GM19467 (cell line): ENCODE data around the gene FXYD3.
"Not testable (repeated sequence)": the region's sequence is repeated elsewhere in the genome, so short reads cannot be mapped to it uniquely, and the experiment has no call there.

Source experiments
- ATAC-seq: cut with Tn5 transposase; IDR thresholded peaks from one replicate; pipeline ENCODE4 v1.9.1; 2021; ENCODE audit warnings: mild to moderate bottlenecking, moderate library complexity; ENCODE audit not compliant: unreplicated experiment

The FXYD3 gene

DNA sequence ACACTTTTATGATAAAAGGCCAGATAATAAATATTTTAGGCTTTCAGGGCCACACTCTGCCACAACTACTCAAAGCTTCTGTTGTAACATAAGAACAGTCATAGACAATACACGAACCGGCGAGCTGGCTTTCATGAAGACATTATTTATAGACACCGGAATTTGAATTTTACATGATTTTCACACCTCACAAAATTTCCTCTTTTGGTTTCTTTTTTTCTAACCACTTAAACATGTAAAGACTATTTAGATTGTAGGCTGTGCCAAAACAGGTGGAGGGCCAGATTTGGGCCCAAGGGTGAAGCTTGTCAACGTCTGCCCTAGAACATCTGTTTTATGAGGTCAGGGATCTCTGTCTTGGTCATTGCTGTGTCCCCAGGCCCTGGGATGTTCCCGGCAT is 29.7 kb upstream of the FXYD3 start:
- no peak for ATAC-seq

DNA sequence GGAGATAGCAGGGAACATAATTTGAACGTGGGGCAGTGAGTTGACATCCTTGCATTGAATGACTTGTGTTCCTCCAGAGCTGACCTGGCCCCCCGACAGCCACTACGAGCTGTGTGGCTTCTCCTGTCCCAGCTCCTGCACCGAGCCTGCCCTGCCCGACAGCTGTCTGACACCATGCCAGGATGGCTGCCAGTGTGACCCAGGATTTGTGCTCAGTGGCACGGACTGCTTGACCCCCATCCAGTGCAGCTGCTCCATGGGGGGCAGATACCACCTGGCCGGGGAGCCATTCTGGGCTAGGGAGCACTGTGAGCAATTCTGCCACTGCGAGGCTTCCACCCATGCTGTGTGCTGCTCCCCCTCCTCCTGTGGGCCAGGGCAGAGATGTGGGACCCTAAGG is 29.2 kb upstream of the FXYD3 start:
- no peak for ATAC-seq

DNA sequence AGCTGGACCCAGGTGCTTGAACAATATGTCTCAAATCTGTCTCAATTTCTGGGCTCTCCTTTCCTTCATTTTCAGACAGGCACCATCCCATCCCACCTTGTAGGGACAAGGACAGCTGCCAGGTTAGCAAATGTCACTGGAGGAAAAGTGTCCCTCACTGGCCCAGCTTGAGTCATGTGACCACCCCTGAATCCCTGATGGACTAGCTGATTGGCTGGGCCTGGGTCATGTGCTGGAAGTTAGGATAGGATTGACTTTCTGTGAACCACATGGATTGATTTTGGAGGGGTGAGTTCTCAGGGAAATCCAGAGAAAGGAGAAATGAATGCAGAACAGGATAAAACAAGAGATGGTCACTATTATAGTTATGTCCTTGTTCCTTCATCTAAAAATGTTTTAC is 28.2 kb upstream of the FXYD3 start:
- ATAC-seq: no peak

DNA sequence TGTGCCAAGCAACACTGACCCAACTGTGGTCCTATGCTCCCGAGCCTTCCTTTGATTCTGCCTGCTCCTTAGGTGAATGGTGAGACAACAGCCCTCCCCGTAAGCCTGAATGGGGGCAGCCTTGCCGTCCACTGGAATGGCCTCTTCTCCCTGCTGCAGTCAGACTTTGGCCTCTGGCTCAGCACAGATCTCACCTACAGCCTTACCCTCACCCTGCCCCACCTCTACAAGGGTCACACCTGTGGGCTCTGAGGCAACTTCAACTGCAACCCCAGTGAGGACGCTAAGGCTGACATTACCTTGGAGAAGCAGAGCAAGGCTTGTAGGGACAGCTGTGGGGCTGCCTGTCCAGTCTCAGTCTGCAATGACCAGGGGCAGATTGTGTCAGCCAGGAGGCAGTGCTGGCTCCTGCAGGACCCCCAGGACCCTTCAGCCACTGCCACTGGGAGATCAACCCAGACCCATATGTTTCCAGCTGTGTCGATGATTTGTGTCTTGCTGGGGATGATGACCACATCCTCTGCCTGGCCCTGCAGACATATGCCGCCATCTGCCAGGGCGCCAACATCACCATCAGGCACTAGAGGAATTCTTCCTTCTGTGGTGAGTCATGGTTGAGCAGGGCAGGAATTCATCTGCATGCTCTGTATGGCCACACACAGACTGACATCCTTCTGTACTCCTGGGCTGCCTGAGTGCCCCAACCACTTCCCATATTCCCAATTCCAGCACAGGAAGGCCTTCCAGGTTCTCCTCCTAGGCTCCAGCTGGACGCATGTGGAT is 27.3 kb upstream of the FXYD3 start:
- no peak for ATAC-seq

DNA sequence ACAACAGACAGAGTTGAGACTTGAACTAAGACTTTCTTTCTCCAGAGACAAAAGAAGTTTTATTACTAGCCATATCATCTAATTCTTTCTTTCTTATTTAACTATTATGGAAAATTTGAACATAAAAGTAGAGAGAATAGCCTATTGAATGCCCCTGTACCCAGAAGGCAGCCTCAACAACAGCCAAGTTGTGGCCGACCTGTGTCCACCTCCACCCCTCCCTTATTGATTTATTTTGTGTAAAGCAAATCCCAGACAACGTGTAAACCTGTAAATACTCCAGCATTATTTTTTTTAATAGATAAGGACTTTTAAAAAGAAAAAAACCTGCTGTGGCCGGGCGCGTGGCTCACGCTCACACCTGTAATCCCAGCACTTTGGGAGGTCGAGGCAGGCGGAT is 26.1 kb upstream of the FXYD3 start:
- ATAC-seq: no peak

DNA sequence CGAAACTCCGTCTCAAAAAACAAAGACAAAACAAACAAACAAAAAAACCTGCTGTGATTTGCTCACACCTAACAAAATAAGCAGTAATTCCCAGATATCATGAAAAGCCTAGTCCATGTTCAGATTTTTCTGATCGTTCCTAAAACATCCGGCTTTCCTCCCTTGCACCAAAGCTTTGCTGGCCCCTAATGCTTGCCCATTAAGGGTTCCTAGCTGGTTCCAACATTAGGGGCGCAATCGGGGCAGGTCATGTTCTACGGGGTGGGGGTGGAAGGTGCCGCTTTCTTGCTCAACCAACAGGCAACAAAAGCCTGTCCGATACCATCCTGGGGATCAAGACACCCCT is 25.5 kb upstream of the FXYD3 start:
- no peak for ATAC-seq

DNA sequence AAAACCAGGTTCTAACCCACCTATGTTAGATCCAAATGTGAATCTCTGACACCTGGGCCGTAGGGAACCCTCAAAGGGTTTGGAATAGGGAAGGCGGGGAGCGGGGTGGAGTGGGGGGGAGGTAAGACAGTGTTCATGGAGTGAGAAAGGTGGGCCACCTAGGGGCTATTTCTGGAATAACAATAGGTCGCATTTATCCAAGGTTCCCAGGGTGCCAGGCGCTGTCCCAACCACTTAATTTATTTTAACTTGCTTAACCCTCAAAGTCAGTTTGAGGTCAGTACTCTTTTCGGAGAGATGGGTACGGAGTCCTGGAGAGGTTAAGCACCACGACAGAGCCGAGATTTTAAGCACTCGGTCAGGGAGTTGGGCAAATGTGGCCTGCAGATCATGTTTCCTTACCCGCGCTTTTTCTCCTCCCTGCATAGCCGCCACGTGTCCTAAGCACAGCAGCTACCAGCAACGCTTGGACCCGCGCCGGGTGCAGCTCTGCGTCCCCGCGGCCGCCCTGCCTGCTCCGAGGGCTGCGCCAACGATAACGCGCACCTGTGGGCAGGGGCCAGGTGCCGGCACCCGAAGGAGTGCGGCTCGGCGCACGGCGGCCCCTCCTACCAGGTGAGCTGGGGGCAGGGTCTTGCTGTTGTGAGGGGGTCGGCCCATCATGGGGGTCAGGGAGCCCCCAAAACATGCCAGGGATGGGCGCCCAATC is 25.0 kb upstream of the FXYD3 start:
- no peak for ATAC-seq

DNA sequence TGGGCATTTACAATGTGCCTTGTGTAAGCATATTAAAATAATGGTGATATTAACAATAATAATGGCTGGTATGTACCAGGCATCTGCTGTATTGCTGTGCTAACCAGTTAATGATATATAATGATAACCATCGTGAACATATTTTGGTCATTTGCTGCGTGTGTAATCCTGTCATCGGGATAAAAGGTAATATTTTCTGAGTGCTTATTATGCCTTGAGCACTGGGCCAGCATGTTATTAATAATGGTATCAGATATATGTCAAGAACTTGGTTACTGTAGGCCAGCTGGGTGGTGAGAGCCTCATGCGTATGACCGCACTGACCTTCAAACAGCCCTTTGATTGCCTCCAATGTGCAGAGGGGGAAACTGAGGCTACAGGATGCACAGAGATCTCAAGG is 22.2 kb upstream of the FXYD3 start:
- ATAC-seq: no peak

DNA sequence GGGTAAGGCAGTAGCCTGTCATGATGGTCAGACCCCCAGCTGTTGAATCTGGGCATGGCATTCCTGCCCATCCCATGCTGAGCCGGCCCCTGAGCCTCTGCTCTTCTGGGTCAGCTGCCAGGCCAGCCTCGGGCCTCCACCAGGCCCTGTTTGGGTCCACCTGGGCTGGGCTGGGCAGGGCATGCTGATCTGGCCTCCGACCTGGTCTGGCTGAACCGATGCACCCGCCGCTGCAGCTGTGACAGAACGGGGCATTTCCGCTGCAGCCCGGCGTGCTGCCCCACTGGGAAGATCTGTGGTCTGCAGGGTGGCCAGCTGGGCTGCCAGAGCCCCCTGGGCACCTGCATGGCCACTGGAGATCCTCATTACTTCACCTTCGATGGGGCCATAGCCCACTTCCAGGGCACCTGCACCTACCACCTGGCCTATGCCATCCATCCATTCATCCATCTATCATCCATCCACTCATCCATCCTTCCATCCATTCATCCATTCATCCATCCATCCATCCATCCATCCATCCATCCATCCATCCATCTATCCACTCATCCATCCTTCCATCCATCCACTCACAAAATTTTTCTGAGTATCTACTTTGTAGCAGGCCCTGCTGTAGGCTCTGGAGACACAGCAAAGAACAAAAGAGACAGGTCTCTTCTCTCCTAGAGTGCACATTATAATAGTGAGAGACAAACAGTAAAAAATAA is 21.5 kb upstream of the FXYD3 start:
- ATAC-seq: no peak

DNA sequence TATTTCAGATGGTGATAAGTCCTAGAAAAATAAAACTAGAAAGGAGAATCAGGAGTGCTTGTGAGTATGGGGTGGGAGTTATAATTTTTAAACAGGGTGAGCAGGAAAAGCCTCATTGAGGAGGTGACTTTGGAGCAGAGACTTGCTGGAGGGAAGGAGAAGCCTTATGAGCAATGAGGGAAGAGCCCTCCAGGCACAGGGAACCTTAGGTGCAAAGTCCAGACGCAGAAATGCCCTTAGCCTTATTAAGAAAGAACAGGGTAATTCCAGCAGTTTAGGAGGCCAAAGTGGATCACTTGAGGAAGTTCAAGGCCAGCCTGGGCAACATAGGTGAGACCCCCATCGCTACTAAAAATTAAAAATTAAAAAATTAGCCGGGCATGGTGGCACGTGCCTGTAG is 21.0 kb upstream of the FXYD3 start:
- no peak for ATAC-seq

DNA sequence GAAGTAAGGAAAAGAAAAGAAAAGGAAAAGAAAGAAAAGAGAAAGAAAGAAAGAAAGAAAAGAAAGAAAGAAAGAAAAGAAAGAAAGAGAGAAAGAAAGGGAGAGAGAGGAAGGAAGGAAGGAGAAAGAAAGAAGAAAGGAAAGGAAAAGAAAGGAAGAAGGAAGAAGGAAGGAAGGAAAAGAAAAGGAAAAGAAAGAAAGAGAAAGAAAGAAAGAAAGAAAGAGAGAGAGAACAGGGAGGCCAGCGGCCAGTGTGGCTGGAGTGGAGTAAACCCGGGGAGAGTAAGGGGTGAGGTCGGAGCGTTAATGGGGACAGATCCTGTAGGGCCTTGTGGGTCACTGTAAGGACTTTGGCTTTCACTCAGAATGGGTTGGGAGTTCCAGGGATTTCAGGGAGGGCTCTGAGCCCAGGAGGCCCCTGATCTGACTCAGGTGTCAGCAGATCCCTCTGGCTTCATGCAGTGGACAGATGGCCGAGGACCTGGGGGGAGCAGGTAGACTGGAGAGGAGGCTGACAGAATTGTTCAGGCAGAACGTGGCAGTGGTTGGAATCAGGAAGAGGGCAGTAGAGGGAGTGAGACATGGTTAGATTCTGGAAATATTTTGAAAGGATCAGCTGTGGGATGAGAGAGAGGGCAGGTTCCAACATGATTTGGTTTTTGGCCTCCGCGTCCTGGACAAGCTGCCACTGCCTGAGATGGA is 19.8 kb upstream of the FXYD3 start:
- ATAC-seq: no peak

DNA sequence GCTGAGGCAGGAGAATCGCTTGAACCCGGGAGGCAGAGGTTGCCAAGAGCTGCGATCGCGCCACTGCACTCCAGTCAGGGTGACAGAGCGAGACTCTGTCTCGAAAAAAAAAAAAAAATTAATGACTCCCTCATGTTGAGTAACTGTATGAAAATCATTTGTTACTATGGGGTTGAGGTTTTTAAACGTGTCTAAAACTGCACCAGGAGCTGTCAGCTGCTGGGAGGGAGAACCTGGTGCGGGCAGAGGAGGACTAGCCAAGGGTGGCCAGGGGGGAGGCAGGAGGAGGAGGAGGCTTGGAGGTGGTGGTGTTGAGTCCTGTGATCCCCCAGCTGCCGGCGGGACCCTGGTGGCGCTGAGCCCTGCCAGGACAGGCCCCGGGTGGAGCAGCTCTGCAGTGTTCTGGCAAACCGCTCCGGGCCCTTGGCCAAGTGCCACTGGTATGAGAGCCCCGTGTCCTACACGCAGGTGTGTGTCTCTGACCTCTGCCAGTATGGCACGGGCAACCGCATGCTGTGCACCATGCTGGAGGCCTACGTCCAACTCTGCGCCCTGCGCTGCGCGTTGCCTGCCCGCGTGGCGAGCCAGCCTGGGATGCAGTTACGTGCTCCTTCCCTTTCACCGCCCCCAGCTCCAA is 17.1 kb upstream of the FXYD3 start:
- ATAC-seq: no peak

DNA sequence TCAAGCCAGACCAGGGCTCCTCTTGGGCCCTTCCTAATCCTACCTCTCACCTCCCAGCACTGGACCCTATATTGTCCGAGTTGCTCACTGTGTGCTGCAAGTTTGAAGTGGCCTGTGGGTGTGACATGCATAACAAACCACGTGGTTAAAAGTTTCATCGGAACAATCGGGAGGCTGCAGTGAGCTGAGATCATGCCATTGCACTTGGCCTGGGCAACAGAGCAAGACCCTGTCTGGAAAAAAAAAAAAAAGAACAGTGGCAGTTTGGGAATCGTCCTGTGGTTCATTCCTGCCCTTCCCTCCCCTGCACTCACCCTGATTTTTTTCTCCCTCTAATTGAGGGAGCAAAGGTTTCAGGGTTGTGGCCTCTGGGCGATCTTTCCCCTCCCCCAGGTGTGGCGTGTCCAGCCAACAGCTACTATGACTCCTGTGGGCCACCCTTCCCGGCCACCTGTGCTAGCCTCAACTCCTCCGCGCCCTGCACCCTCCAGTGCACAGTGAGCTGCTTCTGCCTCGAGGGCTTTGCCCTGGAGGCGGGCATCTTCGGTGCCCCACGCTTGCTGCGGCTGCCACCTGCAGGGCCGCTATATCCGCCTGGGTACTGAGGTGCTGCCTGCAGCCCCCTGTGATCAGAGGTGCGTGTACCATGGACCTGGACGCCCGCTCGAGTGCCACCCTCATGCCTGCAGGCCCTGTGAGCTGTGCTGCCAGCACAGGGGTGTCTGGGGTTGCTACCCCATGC is 16.3 kb upstream of the FXYD3 start:
- no peak for ATAC-seq

DNA sequence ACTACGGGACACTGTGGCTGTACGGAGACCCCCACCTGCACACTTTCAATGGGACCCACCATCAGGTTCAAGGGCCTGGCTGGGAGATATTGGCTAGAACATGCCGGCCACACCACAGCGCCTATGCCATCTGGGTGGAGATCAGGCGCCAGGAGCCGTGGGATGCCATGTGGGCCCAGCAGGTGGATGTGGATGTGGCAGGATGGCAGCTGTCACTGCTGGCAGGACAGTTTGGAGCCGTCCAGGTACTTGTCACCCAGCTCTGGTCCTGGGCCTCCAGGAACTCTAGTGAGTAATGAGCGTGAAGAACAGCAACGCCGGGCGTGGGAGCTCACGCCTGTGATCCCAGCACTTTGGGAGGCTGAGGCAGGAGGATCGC is 15.7 kb upstream of the FXYD3 start:
- no peak for ATAC-seq

DNA sequence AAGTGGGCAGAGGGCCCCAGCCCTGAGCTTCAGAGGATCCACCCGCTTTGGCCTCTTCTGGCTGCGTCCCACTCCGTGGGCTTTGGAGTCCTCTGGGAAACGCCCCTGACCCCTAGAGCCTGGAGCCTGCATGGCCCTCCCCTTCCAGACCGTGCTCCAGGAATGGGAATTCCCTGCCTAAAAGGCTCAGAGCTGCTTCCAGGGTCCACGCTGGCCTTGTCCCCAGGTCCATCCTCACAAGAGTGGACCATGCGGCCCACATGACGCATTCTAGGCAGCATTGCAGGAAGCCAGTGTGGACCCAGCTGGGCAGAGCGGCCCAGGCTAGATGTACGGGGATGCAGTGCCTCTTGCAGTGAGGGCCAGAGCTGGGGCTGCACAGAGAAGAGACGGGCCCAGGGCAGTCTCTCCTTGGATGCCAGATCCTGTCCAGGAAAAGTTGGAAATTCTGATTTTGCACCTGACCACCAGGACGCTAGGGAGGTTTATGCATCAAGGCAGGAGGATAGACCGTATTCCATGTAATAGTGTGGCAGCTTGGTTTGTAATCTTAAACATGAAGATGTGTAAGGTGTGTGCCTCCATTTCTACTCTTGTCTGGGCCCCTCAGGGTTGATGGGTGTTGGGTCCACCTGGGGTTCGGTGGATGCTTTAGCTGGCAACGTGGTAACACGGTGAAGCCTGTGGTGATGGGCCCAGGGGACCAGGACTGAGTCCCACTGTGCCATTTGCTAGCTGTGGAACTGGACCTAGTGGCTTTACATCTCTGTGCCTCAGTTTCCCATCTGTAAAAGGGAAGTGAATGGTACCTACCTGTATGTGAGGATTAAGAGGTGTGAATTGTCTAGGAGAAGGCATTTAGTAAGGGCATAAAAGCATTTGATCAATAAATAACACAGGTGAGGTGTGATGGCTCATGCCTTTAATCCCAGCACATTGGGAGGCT is 14.8 kb upstream of the FXYD3 start:
- ATAC-seq: no peak

DNA sequence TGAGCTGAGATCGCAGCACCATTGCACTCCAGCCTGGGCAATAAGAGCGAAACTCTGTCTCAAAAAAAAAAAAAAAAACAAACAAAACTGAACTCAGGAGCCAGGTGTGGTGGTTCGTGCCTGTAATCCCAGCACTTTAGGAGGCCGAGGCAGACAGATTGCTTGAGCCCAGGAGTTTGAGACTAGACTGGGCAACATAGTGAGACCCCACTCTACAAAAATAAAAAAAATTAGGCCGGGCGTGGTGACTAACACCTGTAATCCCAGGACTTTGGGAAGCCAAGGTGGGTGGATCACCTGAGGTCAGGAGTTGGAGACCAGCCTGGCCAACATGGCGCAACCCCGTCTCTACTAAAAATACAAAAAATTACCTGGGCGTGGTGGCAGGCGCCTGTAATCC is 13.7 kb upstream of the FXYD3 start:
- not testable (repeated sequence) for ATAC-seq

DNA sequence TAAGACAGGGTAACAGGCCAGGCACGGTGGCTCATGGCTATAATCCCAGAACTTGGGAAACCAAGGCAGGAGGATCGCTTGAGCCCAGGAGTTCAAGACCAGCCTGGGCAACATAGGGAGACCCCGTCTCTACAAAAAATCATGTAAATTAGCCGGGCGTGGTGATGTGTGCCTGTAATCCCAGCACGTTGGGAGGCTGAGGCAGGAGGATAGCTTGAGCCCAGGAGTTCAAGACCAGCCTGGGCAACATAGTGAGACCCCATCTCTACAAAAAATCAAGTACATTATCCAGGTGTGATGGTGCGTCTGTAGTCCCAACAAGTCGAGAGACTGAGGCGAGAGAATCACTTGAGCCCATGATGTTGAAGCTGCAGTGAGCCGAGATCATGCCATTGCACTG is 12.0 kb upstream of the FXYD3 start:
- ATAC-seq: not testable (repeated sequence)

DNA sequence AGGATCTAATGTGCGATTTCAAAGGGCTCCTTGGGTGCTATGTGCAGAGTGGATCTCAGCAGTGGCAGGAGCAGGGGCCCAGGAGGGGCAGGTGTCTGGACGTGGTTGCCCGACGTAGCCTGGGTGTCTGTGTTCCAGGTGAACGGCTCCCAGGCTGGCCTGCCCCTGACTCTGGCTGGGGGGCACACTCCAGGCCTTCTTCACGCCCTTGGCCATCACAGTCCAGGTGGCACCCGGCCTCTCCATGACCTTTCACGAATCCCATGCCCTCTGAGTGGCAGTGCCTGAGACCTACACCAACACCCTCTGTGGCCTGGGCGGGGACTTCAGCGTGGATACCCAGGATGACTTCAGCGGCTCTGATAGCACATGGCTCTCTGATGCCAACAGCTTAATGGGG is 11.3 kb upstream of the FXYD3 start:
- no peak for ATAC-seq

DNA sequence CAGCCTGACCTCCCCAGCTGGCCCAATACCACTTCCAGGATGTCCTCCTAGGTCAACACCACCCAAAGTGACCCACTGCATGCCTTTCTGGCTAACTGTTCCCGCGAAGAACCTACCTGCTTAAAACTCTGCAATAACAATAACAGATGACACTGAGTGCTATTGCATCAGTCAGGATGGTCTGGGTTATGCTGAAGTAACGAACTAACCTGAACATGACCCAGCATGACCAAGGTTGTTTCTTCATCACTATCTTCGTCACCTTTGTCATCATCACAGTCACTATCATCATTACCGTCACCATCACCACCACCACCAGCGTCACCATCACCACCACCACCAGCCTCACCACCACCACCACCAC is 10.6 kb upstream of the FXYD3 start:
- no peak for ATAC-seq
